Measurements from ENCODE around the gene ADGRL3. TPM values are rescaled to one million over a fixed set of nuclear protein-coding genes. Genes with fewer than 3 reads are reported as not detected.

Gene ADGRL3
- total RNA-seq, 4 donors from 2014 or later: 4.6 to 7.1 (median 6.3) TPM

- Histone ChIP-seq H3K36me3 (no peaks in the 10 kb centered on the region), H3K4me1 (no peaks in the 10 kb centered on the region), H3K27ac (replicated peaks in 1 of 4) (no peak overlapping the region), H3K9me3 (no peaks in the 10 kb centered on the region), H3K27me3 (no peaks in the 10 kb centered on the region), H3K4me3 (no peak overlapping the region)
- WGBS: 95% methylated on average over 6 of the region's 11 CpGs
- no peak for TF ChIP-seq POLR2A (IDR thresholded peaks at IDR 0.05; ENCODE audit: low read depth)
- TF ChIP-seq EP300 (IDR thresholded peaks at IDR 0.05): no peak
- TF ChIP-seq POLR2AphosphoS5 (IDR thresholded peaks at IDR 0.05): no peak
- no peak for TF ChIP-seq CTCF (IDR thresholded peaks at IDR 0.05)
- DNase-seq (ENCODE audit: extremely low spot score): no peak
- intact Hi-C loops (cut with DNase I): no loop called here
Measured at GRCh38 chr4:61427099-61427817, 227.1 kb downstream of the ADGRL3 start.

GRCh38 chr4:61427818-61428495 lies 227.8 kb downstream of the ADGRL3 start:
- no peak for DNase-seq (ENCODE audit: extremely low spot score)
- WGBS: 83% methylated on average over 12 of the region's 12 CpGs
- no peaks in the 10 kb centered on the region for H3K9me3 ChIP-seq

GRCh38 chr4:61428950-61429349 lies 228.8 kb downstream of the ADGRL3 start:
- intact Hi-C loops (cut with DNase I): no loop called here

More at GRCh38 chr4:61427818-61428495, 227.8 kb downstream of the ADGRL3 start:
- intact Hi-C loops (cut with DNase I): no loop called here
- TF ChIP-seq POLR2AphosphoS5 (IDR thresholded peaks at IDR 0.05) (no peak), CTCF (IDR thresholded peaks at IDR 0.05) (no peak), EP300 (IDR thresholded peaks at IDR 0.05) (no peak), POLR2A (IDR thresholded peaks at IDR 0.05; ENCODE audit: low read depth) (no peak)
- Histone ChIP-seq H3K27me3 (no peaks in the 10 kb centered on the region), H3K27ac (replicated peaks in 1 of 4) (no peak overlapping the region), H3K36me3 (no peaks in the 10 kb centered on the region), H3K4me3 (no peak overlapping the region), H3K4me1 (no peaks in the 10 kb centered on the region)

GRCh38 chr4:61431131-61431530 lies 231.0 kb downstream of the ADGRL3 start:
- H3K4me1 ChIP-seq: no peaks in the 10 kb centered on the region
- intact Hi-C loops (cut with DNase I): no loop called here
- DNase-seq (ENCODE audit: extremely low spot score): no peak
- H3K9me3 ChIP-seq: no peaks in the 10 kb centered on the region
- no peaks in the 10 kb centered on the region for H3K27me3 ChIP-seq
- no peak overlapping the region for H3K27ac ChIP-seq (replicated peaks in 1 of 4)
- 92% methylated on average over 5 of the region's 5 CpGs for WGBS
- no peaks in the 10 kb centered on the region for H3K36me3 ChIP-seq
- no peak overlapping the region for H3K4me3 ChIP-seq
- TF ChIP-seq POLR2A (IDR thresholded peaks at IDR 0.05; ENCODE audit: low read depth) (no peak), CTCF (IDR thresholded peaks at IDR 0.05) (no peak)

More at GRCh38 chr4:61428950-61429349, 228.8 kb downstream of the ADGRL3 start:
- Histone ChIP-seq H3K27ac (replicated peaks in 1 of 4) (no peak overlapping the region), H3K36me3 (no peaks in the 10 kb centered on the region), H3K4me1 (no peaks in the 10 kb centered on the region), H3K27me3 (no peaks in the 10 kb centered on the region), H3K9me3 (no peaks in the 10 kb centered on the region), H3K4me3 (no peak overlapping the region)
- DNase-seq (ENCODE audit: extremely low spot score): no peak
- TF ChIP-seq CTCF (IDR thresholded peaks at IDR 0.05): no peak
- TF ChIP-seq POLR2A (IDR thresholded peaks at IDR 0.05; ENCODE audit: low read depth): no peak
- no peak for TF ChIP-seq EP300 (IDR thresholded peaks at IDR 0.05)
- no peak for TF ChIP-seq POLR2AphosphoS5 (IDR thresholded peaks at IDR 0.05)

Data from esophagus muscularis mucosa (tissue), 4 donors.